GM18519 (cell line): ENCODE results near the gene YAF2.
"Not testable (repeated sequence)": the region's sequence is repeated elsewhere in the genome, so short reads cannot be mapped to it uniquely, and the experiment has no call there.

Source experiments
- ATAC-seq: cut with Tn5 transposase; IDR thresholded peaks from one replicate; pipeline ENCODE4 v1.9.1; 2021; ENCODE audit warnings: mild to moderate bottlenecking, moderate library complexity; ENCODE audit not compliant: unreplicated experiment, low FRiP score

Gene YAF2

DNA sequence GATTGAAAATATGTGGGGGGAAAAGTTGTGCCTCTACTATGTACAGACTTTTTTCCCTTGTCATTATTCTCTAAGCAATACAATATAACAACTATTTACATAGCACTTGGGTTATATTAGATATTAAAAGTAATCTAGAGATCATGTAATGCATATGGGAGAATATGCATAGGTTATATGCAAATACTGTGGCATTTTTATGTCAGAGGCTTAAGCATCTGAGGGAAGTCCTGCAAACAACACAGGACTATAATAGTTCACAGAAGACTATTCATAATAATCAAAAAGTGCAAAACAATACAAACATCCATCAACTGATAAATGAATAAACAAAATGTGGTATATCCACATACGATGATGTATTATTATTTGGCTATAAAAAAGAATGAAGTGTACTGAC, 33.7 kb downstream of the YAF2 start:
- no peak for ATAC-seq

DNA sequence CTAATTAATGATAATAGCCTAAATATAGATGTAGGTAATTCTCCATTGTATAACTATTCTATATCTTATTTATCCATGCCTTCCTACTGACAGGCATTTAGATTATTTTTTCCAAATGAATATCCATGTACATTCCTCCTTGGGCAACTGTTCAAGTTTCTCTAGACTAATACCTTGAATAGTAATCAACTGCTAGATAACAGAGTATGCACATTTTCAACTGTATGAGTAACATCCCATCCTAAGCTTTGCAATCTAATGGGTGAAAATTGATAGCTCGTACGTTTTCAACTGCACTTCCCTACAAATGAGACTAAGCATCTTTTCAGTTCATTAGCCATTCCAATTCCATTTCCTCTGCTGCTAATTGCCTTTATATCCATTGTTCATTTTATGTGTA, 37.0 kb downstream of the YAF2 start:
- no peak for ATAC-seq

- no peak for ATAC-seq
These were observed 39.0 kb downstream of the YAF2 start for GRCh38 chr12:42199007-42199406.

- ATAC-seq = no peak
These were observed 41.1 kb downstream of the YAF2 start for GRCh38 chr12:42196723-42197603.

- no peak for ATAC-seq
These were observed 45.4 kb downstream of the YAF2 start for GRCh38 chr12:42192686-42193085.

GRCh38 chr12:42192258-42192657, 45.8 kb downstream of the YAF2 start:
- ATAC-seq = no peak

- ATAC-seq = no peak
These were observed 47.7 kb downstream of the YAF2 start for GRCh38 chr12:42190376-42190775.

DNA sequence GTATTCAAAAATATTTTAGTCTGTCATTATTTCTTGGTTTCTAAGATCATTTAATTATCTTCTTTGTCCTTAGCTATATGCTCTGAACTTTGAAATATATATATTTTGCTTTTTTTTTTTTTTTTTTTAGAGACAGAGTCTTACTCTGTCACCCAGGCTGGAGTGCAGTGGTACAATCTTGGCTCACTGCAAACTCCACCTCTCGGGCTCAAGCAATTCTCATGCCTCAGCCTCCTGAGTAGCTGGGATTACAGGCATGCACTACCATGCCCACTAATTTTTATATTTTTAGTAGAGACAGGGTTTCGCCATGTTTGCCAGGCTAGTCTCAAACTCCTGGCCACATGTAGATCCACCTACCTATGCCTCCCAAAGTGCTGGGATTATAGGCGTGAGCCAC, 49.8 kb downstream of the YAF2 start:
- ATAC-seq = not testable (repeated sequence)

DNA sequence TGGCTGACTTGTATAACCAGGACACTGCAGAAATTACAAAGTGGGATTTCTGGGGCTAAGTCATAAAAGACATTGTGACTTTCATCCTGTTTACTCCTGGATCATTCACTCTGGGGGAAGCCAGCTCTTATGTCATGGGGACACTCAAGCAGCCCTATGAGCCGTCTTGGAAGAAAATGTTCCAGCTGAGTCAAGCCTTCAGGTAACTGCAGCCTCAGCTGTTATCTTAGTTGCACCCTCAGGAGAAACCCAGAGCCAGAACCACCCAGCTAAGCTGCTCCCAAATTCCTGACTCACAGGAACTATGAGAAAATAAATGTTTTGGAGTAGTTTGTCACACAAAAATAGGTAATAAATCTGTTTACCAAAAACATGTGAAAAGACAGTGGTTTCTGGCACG, 50.2 kb downstream of the YAF2 start:
- ATAC-seq = no peak

- peak; percentile 60 for ATAC-seq
These were observed 51.3 kb downstream of the YAF2 start for GRCh38 chr12:42186793-42187192.

GRCh38 chr12:42182394-42182793, 55.7 kb downstream of the YAF2 start:
- no peak for ATAC-seq

GRCh38 chr12:42180990-42181596, 57.0 kb downstream of the YAF2 start:
- no peak for ATAC-seq

GRCh38 chr12:42178101-42178500, 59.9 kb downstream of the YAF2 start:
- ATAC-seq = no peak

DNA sequence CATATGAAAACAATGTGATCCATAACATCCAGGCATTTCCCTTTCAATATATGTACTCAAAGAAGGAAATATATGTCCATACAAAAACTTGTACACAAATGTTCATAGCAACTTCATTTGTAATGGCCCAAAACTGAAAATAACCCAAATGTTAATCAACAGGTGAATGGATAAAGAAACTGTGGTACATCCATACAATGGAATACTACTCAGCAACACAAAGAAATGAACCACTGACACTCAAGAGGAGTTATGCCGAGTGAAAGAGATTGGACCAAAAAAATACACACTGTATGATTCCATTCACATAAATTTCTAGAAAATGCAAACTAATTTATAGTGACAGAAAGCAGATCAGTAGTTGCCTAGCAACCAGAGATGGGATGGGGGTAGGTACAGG, 63.1 kb downstream of the YAF2 start:
- ATAC-seq = no peak

- ATAC-seq = no peak
These were observed 64.0 kb downstream of the YAF2 start for GRCh38 chr12:42173961-42174521.

- no peak for ATAC-seq
These were observed 65.4 kb downstream of the YAF2 start for GRCh38 chr12:42172441-42173210.

GRCh38 chr12:42167711-42168110, 70.3 kb downstream of the YAF2 start:
- no peak for ATAC-seq

DNA sequence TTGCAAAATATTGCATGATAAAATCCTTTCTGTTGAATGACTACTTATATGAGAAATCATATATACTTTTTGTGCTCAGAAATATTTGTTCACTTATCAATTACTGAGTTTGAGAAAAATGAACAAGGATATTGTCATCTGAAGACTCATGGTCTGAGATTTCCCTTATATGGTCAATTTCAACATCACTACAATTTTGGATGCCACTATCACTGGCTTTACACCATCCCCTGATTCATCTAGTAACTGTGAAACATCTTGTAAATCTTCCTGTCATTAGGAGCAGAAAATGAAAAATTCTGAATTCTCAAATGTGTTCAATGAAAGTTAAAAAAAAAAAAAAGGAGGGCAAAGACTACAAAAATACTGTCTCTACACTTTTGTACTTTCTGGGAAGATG, 71.5 kb downstream of the YAF2 start:
- ATAC-seq = no peak

DNA sequence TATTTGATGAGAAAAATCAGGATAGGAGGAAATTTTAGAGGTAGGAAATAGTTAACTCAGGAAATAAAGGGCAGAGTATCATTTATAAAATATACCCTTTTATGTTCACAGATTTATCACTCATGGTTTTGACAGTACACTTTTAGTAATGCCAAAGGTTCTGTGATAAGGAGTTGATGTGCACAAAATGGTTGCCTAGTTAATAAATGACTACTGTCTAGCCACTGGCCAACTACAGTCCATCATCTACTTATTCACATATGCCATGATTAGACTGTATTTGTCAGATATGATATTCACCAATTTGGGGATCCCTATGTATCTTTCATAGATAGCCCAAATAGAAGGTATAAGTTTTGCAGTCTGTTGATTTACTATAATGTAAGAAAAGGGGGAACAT, 74.1 kb downstream of the YAF2 start:
- ATAC-seq = no peak

GRCh38 chr12:42162965-42163364, 75.1 kb downstream of the YAF2 start:
- ATAC-seq = no peak

- ATAC-seq = no peak
These were observed 75.9 kb downstream of the YAF2 start for GRCh38 chr12:42162193-42162592.
